GM12878 (cell line): Measurements from ENCODE around the gene OPRM1. TPM values are rescaled to one million over a fixed set of nuclear protein-coding genes. Genes with fewer than 3 reads are reported as not detected.

Experiments used
- ATAC-seq: fragments of 200-7000 bp; cut with Tn5 transposase; 3 replicates; pipeline ENCODE4 v1.9.1; 2020; ENCODE audit warnings: mild to moderate bottlenecking, moderate library complexity
- BruUV-seq: library from RNA; stranded (reverse); fragments of 400-500 nt; replicated peaks from 2 replicates; lab custom pipeline; 2021; lab: Mats Ljungman, UMichigan
- CTCF ChIA-PET: fragments of 300-600 bp; sonication (Branson Sonifier 250); formaldehyde crosslinking; extraction: SDS; loops from one replicate; lab custom pipeline; 2021; ENCODE audit warnings: inconsistent platforms; lab: Yijun Ruan, JAX
- POLR2A ChIA-PET: fragments of 350-600 bp; formaldehyde crosslinking; extraction: SDS; loops from one replicate; lab custom pipeline; 2021; ENCODE audit warnings: inconsistent platforms; lab: Charles Lee
- RAD21 ChIA-PET: fragments of 300-600 bp; sonication (Branson Sonifier 250); formaldehyde crosslinking; loops from one replicate; lab custom pipeline; 2023; ENCODE audit warnings: antibody characterized with exemption; ENCODE audit not compliant: unreplicated experiment; lab: Charles Lee
- SMC1A ChIA-PET: fragments of 300-600 bp; sonication (Branson Sonifier 250); formaldehyde crosslinking; loops from one replicate; lab custom pipeline; 2023; ENCODE audit not compliant: unreplicated experiment, uncharacterized antibody; lab: Charles Lee
- DNase-seq: peaks from one replicate; pipeline ENCODE4 v3.0.0-alpha.2; 2011; ENCODE audit warnings: low read depth, low spot score
- FAIRE-seq: peaks from 3 replicates; lab custom pipeline; 2011; peaks lifted over from hg19 to GRCh38; lab: Jason Lieb, UNC
- H2AFZ ChIP-seq: 2 replicates; pipeline ENCODE4 v1.6.0; 2011; ENCODE audit warnings: low read depth, low read length, control low read depth; ENCODE audit not compliant: control insufficient read depth
- H3K27ac ChIP-seq: 2 replicates; pipeline ENCODE4 v1.5.1; 2011; ENCODE audit warnings: control low read depth; ENCODE audit not compliant: control insufficient read depth, insufficient read depth
- H3K27me3 ChIP-seq, 2 experiments: replicated peaks in 1 of 2; 2 replicates each; pipeline versions ENCODE4 v1.6.0 to v1.6.1; 2011; ENCODE audit warnings: low read length in 1 of 2; ENCODE audit not compliant: control insufficient read depth in 2 of 2, insufficient read depth in 2 of 2
- H3K36me3 ChIP-seq, 2 experiments: 2 replicates each; pipeline ENCODE4 v1.5.1; 2011; ENCODE audit warnings: low read length in 1 of 2; ENCODE audit not compliant: control insufficient read depth in 2 of 2, insufficient read depth in 2 of 2
- H3K4me1 ChIP-seq: 2 replicates; pipeline ENCODE4 v1.6.1; 2011; ENCODE audit warnings: mild to moderate bottlenecking, low read length, moderate library complexity, mixed read lengths; ENCODE audit not compliant: control insufficient read depth, insufficient read depth
- H3K4me2 ChIP-seq: 2 replicates; pipeline ENCODE4 v1.6.0; 2011; ENCODE audit warnings: control low read depth; ENCODE audit not compliant: control insufficient read depth, insufficient read depth
- H3K4me3 ChIP-seq: fragments of 200-600 bp; sonication (generic); 2 replicates; pipeline ENCODE4 v1.5.1; 2016
- H3K79me2 ChIP-seq: 2 replicates; pipeline ENCODE4 v1.6.0; 2011; ENCODE audit warnings: low read length; ENCODE audit not compliant: control insufficient read depth, insufficient read depth
- H3K9ac ChIP-seq: 2 replicates; pipeline ENCODE4 v1.8.0; 2011; ENCODE audit warnings: low read length, control low read depth, mixed read lengths; ENCODE audit not compliant: control insufficient read depth, insufficient read depth
- H3K9me3 ChIP-seq: replicated peaks from 3 replicates; pipeline ENCODE4 v1.5.1; 2011; ENCODE audit warnings: mild to moderate bottlenecking, low read length; ENCODE audit not compliant: control insufficient read depth, insufficient read depth
- H4K20me1 ChIP-seq: 2 replicates; pipeline ENCODE4 v1.6.0; 2011; ENCODE audit not compliant: control insufficient read depth, insufficient read depth
- BACH1 ChIP-seq: fragments of 450-650 bp; IDR thresholded peaks from 2 replicates; pipeline ENCODE4 v1.6.1; 2017; ENCODE audit warnings: mild to moderate bottlenecking, borderline replicate concordance
- BCL11A ChIP-seq: IDR thresholded peaks from 2 replicates; pipeline ENCODE4 v1.6.1; 2011; ENCODE audit warnings: low read depth, low read length
- BRCA1 ChIP-seq: IDR thresholded peaks from 2 replicates; pipeline ENCODE4 v1.6.1; 2011; ENCODE audit warnings: low read depth, low read length, improper control_type of control experiment
- GATAD2B ChIP-seq: fragments of 450-650 bp; conservative IDR thresholded peaks from 2 replicates; pipeline ENCODE4 v1.6.1; 2017; ENCODE audit warnings: low read depth, mild to moderate bottlenecking, moderate library complexity
- KAT2A ChIP-seq: conservative IDR thresholded peaks from 2 replicates; pipeline ENCODE4 v1.6.1; 2011; ENCODE audit warnings: low read depth, low read length; ENCODE audit not compliant: control insufficient read depth
- MXI1 ChIP-seq: fragments of 150-350 bp; IDR thresholded peaks from 2 replicates; pipeline ENCODE4 v1.6.1; 2011; ENCODE audit warnings: low read depth, mild to moderate bottlenecking, inconsistent platforms, low read length, improper control_type of control experiment
- NBN ChIP-seq: fragments of 450-650 bp; IDR thresholded peaks from 2 replicates; pipeline ENCODE4 v1.6.1; 2016
- PKNOX1 ChIP-seq: fragments of 450-650 bp; IDR thresholded peaks from 2 replicates; pipeline ENCODE4 v1.6.1; 2016; ENCODE audit warnings: mild to moderate bottlenecking
- STAT3 ChIP-seq: IDR thresholded peaks from 2 replicates; pipeline ENCODE4 v1.6.1; 2011; ENCODE audit warnings: low read depth, low read length, improper control_type of control experiment
- TARDBP ChIP-seq: IDR thresholded peaks from 2 replicates; pipeline ENCODE4 v1.6.1; 2016; ENCODE audit warnings: borderline replicate concordance
- TBL1XR1 ChIP-seq: IDR thresholded peaks from 2 replicates; pipeline ENCODE4 v1.6.1; 2012; ENCODE audit warnings: low read depth, low read length, improper control_type of control experiment
- YBX1 ChIP-seq: fragments of 450-650 bp; IDR thresholded peaks from 2 replicates; pipeline ENCODE4 v1.6.1; 2016; ENCODE audit warnings: antibody characterized with exemption
- ZBTB4 ChIP-seq: fragments of 450-650 bp; formaldehyde crosslinking; IDR thresholded peaks from 2 replicates; pipeline ENCODE4 v1.4.0; 2022; ENCODE audit warnings: mild to moderate bottlenecking, moderate library complexity
- WGBS: methylation state at CpG from one replicate; pipeline ENCODE4 v1.1.6; 2016; ENCODE audit warnings: low lambda C conversion rate; ENCODE audit not compliant: insufficient replicate concordance, insufficient coverage; ENCODE audit errors: missing lambda C conversion rate; 5-methylcytosine and 5-hydroxymethylcytosine counted together
- in situ Hi-C: fragments of 300-500 bp; cut with MboI; formaldehyde crosslinking; loops from 9 replicates; pipeline ENCODE4 v1.14.3; 2018; ENCODE audit warnings: mixed read lengths
- intact Hi-C: fragments of 100-400 bp; cut with micrococcal nuclease; formaldehyde crosslinking; loops from one replicate; pipeline ENCODE4 v1.14.2; 2022; ENCODE audit not compliant: unreplicated experiment
- polyA plus RNA-seq, 11 experiments: library from polyadenylated mRNA; depleted of rRNA in 4 of 11; unstranded in 6 of 11; stranded (reverse) in 5 of 11; fragments of >200 nt; fragmentation: Nextera tagmentation in 4 of 11; fragmentation: Illumina TruSeq in 1 of 11; extraction: Ambion mirVana in 4 of 11; extraction: Trizol in 1 of 11; gene quantifications; 1 replicate in 1 of 11; 2 replicates in 10 of 11; pipeline versions ENCODE4 v1.2.1 to v1.2.3, GENCODE V29; 2011 to 2016; ENCODE audit warnings: inconsistent platforms in 2 of 11, missing spikeins in 2 of 11, low read depth in 1 of 11
- total RNA-seq, 4 experiments: library from RNA; depleted of rRNA in 3 of 4; stranded (reverse); fragments of >200 nt in 3 of 4; fragmentation: Illumina TruSeq in 1 of 4; extraction: Trizol in 1 of 4; gene quantifications; 2 replicates each; pipeline versions ENCODE4 v1.2.1 to v1.2.3, GENCODE V29; 2013 to 2021

The OPRM1 gene
- total and polyA plus RNA-seq, 10 of the 15 experiments (the other 5 are each of a cell fraction or from before 2014, with no cell fraction given), result not detected

- TF ChIP-seq GATAD2B, result peak; percentile 56; the same call in 1 of the 2 replicates
- no peak for TF ChIP-seq KAT2A
These were observed 195.2 kb downstream of the OPRM1 start (continued) for GRCh38 chr6:154234019-154234772.

DNA sequence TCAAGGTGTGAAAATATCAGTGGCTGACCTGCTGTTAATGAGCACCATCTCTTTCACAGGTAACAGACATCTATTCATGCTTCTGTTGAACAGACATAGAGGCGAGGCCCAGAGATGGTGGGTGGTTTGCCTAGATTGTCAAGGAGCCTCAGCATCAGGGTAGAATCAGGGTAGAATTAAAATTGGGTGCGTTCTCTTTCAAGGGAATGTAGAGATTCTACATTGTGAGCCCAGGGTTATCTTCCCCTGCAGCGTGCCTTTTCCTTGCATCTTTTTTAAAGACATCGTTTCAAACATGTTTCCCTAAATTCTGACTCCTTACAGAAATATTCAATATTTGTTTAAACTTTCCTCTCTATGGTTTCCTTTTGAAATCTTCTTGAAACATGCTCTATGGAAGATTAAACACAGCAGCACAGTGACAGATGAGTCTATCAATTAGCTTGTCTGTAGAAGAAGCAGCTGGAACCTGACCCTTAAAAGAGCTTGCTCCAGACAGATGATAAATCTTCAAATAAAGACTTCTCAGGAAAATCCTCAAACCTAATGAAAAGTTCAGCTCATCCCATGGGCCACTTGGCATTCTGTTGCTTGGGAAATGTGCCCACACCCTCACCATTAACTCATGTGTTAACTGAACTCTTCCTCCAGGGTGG lies 197.7 kb downstream of the OPRM1 start:
- POLR2A ChIA-PET, result interaction anchor here (0.5 to 1.4 kb wide), 3 partner anchors 9 to 37 kb away, joined by 3 to 7 read pairs (median 5); no protein-coding TSS in a partner anchor
- Histone ChIP-seq H2AFZ (no peak overlapping the region), H4K20me1 (no peaks in the 10 kb centered on the region), H3K9me3 (no peaks in the 10 kb centered on the region; the same call in 2 of the 3 replicates), H3K79me2 (peaks cover 63% of the 10 kb centered on the region)
- ATAC-seq (no peak), FAIRE-seq (no peak)
- in situ Hi-C loops (loop anchor here (25.0 kb wide), 1 partner anchor 1249 kb away; the partner anchor contains the start of gene FBXO5), intact Hi-C loops (no loop called here)
- TF ChIP-seq TBL1XR1 (no peak), YBX1 (no peak), TARDBP (no peak), PKNOX1 (no peak), BACH1 (no peak), STAT3 (no peak), ZBTB4 (CRISPR knock-in tag) (no peak), NBN (no peak), BRCA1 (no peak), BCL11A (no peak), MXI1 (no peak)
- TF ChIP-seq, all 136 proteins: peak for 0
- WGBS, result 24% methylated on average over 4 of the region's 4 CpGs
- DNase-seq, result no peak
- Histone ChIP-seq H3K4me2 (no peak overlapping the region), H3K4me3 (no peak overlapping the region), H3K4me1 (peaks cover 9% of the 10 kb centered on the region), H3K9ac (no peak overlapping the region), H3K27ac (no peak overlapping the region), H3K36me3 (peaks cover 0 to 2% of the 10 kb centered on the region in 2 experiments; a peak in 2 of 4 replicates), H3K27me3 (no peaks in the 10 kb centered on the region)
- RAD21 ChIA-PET, result interaction anchor here (6.0 kb wide), 1 partner anchor 10 kb away, joined by 51 read pairs; no protein-coding TSS in a partner anchor
- CTCF ChIA-PET, result interaction anchor here (1.1 to 2.1 kb wide), 5 partner anchors 11 to 40 kb away, joined by 3 to 9 read pairs (median 3); no protein-coding TSS in a partner anchor
- BruUV-seq, result no TSS peak
- SMC1A ChIA-PET, result interaction anchor here (0.6 to 10.9 kb wide), 8 partner anchors 9 to 75 kb away, joined by 3 to 152 read pairs (median 4); no protein-coding TSS in a partner anchor
